Left ventricle myocardium inferior (tissue), 1 donor: ENCODE results near the gene SF3B4. TPM values are rescaled to one million over a fixed set of nuclear protein-coding genes. Genes with fewer than 3 reads are reported as not detected.

Experiments
- DNase-seq: peaks from one replicate; pipeline ENCODE4 v3.0.0-alpha.2; 2020
- H3K27ac ChIP-seq: fragments of 200-600 bp; replicated peaks from 2 replicates; pipeline ENCODE4 v1.8.0; 2021
- H3K27me3 ChIP-seq: fragments of 200-600 bp; 2 replicates; pipeline ENCODE4 v1.8.0; 2021; ENCODE audit warnings: low read depth
- H3K36me3 ChIP-seq: fragments of 200-600 bp; 2 replicates; pipeline ENCODE4 v1.8.0; 2021
- H3K4me1 ChIP-seq: fragments of 200-600 bp; 2 replicates; pipeline ENCODE4 v1.8.0; 2021
- H3K4me3 ChIP-seq: fragments of 200-600 bp; 2 replicates; pipeline ENCODE4 v1.8.0; 2021; ENCODE audit warnings: mild to moderate bottlenecking, moderate library complexity
- H3K9me3 ChIP-seq: fragments of 200-600 bp; replicated peaks from 2 replicates; pipeline ENCODE4 v1.8.0; 2021
- CTCF ChIP-seq: fragments of 200-600 bp; IDR thresholded peaks from 2 replicates; pipeline ENCODE4 v1.8.0; 2021; ENCODE audit warnings: antibody characterized with exemption, mild to moderate bottlenecking, borderline replicate concordance
- intact Hi-C: fragments of 100-400 bp; cut with micrococcal nuclease; formaldehyde crosslinking; loops from one replicate; pipeline ENCODE4 v1.11.0; 2022
- total RNA-seq: library from RNA; stranded (reverse); fragmentation: NEBNext Ultra II Directional; extraction: Animal tissue kit (Norgen Biotek cat#: 25700); gene quantifications from one replicate; pipeline ENCODE4 v1.2.1, GENCODE V29; 2021
- donor health status: DM: no; HTN: yes; CAD: no; lungs with severe emphysema.

SF3B4 gene
- total RNA-seq, 1 donor from 2014 or later: 25.3 TPM

- no peak for TF ChIP-seq CTCF
- no peaks in the 10 kb centered on the region for H3K9me3 ChIP-seq
- intact Hi-C loops: no loop called here
- no peak overlapping the region for H3K4me3 ChIP-seq
- no peak overlapping the region for H3K27ac ChIP-seq
- DNase-seq: no peak
- no peaks in the 10 kb centered on the region for H3K27me3 ChIP-seq
- H3K4me1 ChIP-seq: peaks cover 39% of the 10 kb centered on the region
- no peaks in the 10 kb centered on the region for H3K36me3 ChIP-seq
These were observed 4.9 kb upstream of the SF3B4 start for GRCh38 chr1:149932474-149932873.

- H3K36me3 ChIP-seq: peaks cover 5% of the 10 kb centered on the region
- no peaks in the 10 kb centered on the region for H3K9me3 ChIP-seq
- no peak for DNase-seq
- H3K27ac ChIP-seq: no peak overlapping the region
- H3K27me3 ChIP-seq: no peaks in the 10 kb centered on the region
- no peak for TF ChIP-seq CTCF
- H3K4me3 ChIP-seq: no peak overlapping the region
- H3K4me1 ChIP-seq: peaks cover 39% of the 10 kb centered on the region
- intact Hi-C loops: no loop called here
These were observed 3.7 kb upstream of the SF3B4 start for GRCh38 chr1:149931212-149931790.

- TF ChIP-seq CTCF: no peak
- Histone ChIP-seq H3K4me1 (peaks cover 44% of the 10 kb centered on the region), H3K4me3 (no peak overlapping the region), H3K36me3 (peaks cover 19% of the 10 kb centered on the region), H3K9me3 (no peaks in the 10 kb centered on the region), H3K27ac (no peak overlapping the region), H3K27me3 (no peaks in the 10 kb centered on the region)
- intact Hi-C loops: no loop called here
- DNase-seq: no peak
These were observed 2.3 kb upstream of the SF3B4 start for GRCh38 chr1:149929856-149930255.

GRCh38 chr1:149928401-149928724 lies 760 bp upstream of the SF3B4 start:
- intact Hi-C loops: no loop called here
- Histone ChIP-seq H3K36me3 (peaks cover 34% of the 10 kb centered on the region), H3K4me1 (peaks cover 47% of the 10 kb centered on the region), H3K27ac (peak overlapping the region; percentile 95), H3K9me3 (no peaks in the 10 kb centered on the region), H3K4me3 (peak overlapping the region; percentile 90), H3K27me3 (no peaks in the 10 kb centered on the region)
- no peak for DNase-seq
- no peak for TF ChIP-seq CTCF

- intact Hi-C loops: no loop called here
- Histone ChIP-seq H3K4me1 (peaks cover 47% of the 10 kb centered on the region), H3K36me3 (peaks cover 47% of the 10 kb centered on the region), H3K27me3 (no peaks in the 10 kb centered on the region), H3K9me3 (no peaks in the 10 kb centered on the region), H3K27ac (peak overlapping the region; percentile 95), H3K4me3 (peak overlapping the region; percentile 90)
- DNase-seq: no peak
- no peak for TF ChIP-seq CTCF
These were observed 494 bp downstream of the SF3B4 start for GRCh38 chr1:149927056-149927562.
